CD4-positive, alpha-beta memory T cell (primary cell): ENCODE data around the gene ATP7B. TPM values are rescaled to one million over a fixed set of nuclear protein-coding genes. Genes with fewer than 3 reads are reported as not detected.

Source experiments
- polyA plus RNA-seq, 2 donors: library from polyadenylated mRNA; unstranded; fragments of 300-500 nt; fragmentation: Illumina TruSeq; gene quantifications; one replicate each; pipeline ENCODE4 v1.2.3, GENCODE V29; 2021
- total RNA-seq, 2 experiments: library from RNA; stranded (reverse); gene quantifications; one replicate each; pipeline ENCODE4 v1.2.3, GENCODE V29; 2021

Gene ATP7B
- total and polyA plus RNA-seq, 4 experiments from 2014 or later = 0.28 to 1.4 (median 0.87) TPM

Other genes starting within 250 kb of the ATP7B start
- 10 to 100 TPM; 23.6 to 24.3 TPM for gene DHRS12, start 207.3 kb downstream of the ATP7B start, total RNA-seq
- 10 to 100 TPM; 37.1 to 38.9 TPM for gene DHRS12, start 207.3 kb downstream of the ATP7B start, polyA plus RNA-seq
- 1 to 10 TPM; 7.9 to 9.0 TPM for gene TMEM272, start 166.3 kb downstream of the ATP7B start, total RNA-seq
- under 1 TPM in 1 of 2 donors, not detected in 1; 0.41 TPM for gene TMEM272, start 166.3 kb downstream of the ATP7B start, polyA plus RNA-seq
- not detected for gene CCDC70, start 149.5 kb downstream of the ATP7B start, total RNA-seq
- gene CCDC70, start 149.5 kb downstream of the ATP7B start, polyA plus RNA-seq = not detected
- gene ALG11, start 948 bp upstream of the ATP7B start, total RNA-seq = 10 to 100 TPM; 37.2 to 42.2 TPM
- 10 to 100 TPM; 23.3 to 25.8 TPM for gene ALG11, start 948 bp upstream of the ATP7B start, polyA plus RNA-seq
- gene UTP14C, start 13.2 kb upstream of the ATP7B start, total RNA-seq = 10 to 100 TPM; 15.7 to 16.1 TPM
- gene UTP14C, start 13.2 kb upstream of the ATP7B start, polyA plus RNA-seq = 1 to 10 TPM; 1.9 to 2.8 TPM
- not detected for gene NEK5, start 117.6 kb upstream of the ATP7B start, total RNA-seq
- gene NEK5, start 117.6 kb upstream of the ATP7B start, polyA plus RNA-seq = under 1 TPM in 1 of 2 donors, not detected in 1; 0.06 TPM
- 1 to 10 TPM; 6.4 to 8.2 TPM for gene NEK3, start 148.1 kb upstream of the ATP7B start, total RNA-seq
- 1 to 10 TPM; 3.4 to 7.3 TPM for gene NEK3, start 148.1 kb upstream of the ATP7B start, polyA plus RNA-seq